NCI-H1436 (cell line): ENCODE measurements around the gene PRSS3.
"Not testable (repeated sequence)": the region's sequence is repeated elsewhere in the genome, so short reads cannot be mapped to it uniquely, and the experiment has no call there.

Source experiments
- DNase-seq: peaks from one replicate; lab custom pipeline; 2025; lab: John Stamatoyannopoulos, UW

PRSS3 gene

DNA sequence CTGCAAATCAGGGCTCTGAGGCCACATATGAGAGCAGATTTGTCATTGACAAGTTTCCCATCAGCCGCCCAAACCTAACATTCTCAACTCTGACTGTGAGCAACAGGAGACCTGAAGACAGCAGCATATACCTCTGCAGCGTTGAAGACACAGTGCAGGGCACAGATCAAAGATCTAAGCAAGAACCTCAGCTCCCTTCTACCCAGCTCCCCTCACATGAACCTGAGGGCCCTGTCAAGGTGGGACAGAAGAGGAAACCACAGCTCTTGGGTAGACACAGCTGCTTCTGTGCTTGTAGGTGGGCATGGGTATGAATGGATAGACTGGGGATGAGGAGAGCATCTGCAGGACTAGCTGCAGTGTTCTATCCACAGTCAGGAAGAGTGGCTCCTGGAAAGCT is 8.7 kb upstream of the PRSS3 start:
- no peak for DNase-seq

DNA sequence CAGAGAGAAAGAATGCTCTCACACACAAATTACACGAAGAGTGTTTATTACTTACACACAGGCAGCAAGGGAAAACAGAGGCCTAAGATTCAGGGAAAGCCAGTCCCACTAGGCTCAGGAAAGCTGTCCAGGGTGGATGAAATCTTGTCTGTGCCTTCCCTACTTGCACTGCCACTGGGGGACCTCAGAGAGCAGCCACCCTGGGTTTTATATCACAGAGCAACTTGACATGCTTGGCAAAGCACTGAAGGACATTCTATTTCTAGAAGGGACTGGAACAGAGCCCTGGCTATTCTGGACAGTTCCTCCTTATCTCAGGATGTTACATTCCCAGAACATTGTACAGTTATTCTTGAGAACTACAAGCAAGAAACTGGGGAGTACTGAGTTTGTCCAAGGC is 7.5 kb upstream of the PRSS3 start:
- DNase-seq, result no peak

- not testable (repeated sequence) for DNase-seq
These were observed 5.9 kb upstream of the PRSS3 start for GRCh38 chr9:33789429-33789828.

GRCh38 chr9:33791117-33791516 is 4.2 kb upstream of the PRSS3 start:
- DNase-seq, result no peak

DNA sequence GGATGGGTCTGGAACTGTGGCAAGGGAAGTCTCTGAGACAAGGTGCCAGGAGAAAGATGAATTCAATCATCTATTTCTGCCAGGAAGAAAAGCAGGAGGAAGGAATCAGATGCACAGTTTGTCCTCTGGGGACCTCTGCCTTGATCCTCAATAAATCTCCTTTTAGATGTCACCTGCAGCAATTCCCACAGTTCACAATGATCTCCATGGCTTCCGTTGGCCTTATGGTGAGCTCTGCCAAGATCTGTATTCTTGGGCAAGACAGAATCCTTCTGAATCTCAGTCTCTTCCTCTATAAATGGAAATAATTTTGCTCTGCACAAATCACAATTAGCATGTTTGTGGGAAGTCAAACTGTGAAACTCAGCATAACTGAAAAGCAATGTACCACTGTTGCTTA is 1.9 kb upstream of the PRSS3 start:
- DNase-seq, result not testable (repeated sequence)

DNA sequence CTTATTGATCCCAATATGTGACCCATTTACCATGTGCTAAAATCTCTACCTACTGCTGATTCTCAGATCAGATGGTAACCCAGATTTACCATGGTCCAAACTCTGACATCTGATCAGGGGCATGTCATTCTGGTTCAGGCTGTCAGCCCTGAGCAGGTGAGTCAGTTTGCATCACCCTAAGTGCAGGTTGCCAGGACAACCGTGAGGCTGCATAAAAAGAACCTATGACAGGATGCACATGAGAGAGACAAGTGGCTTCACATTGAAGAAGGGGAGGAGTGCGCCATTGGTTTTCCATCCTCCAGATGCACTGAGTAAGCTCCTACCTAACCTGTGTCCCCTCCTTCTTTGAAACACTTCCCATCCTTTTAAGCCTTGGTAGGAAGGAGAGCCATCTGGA is 801 bp upstream of the PRSS3 start:
- DNase-seq, result peak; percentile 68

DNA sequence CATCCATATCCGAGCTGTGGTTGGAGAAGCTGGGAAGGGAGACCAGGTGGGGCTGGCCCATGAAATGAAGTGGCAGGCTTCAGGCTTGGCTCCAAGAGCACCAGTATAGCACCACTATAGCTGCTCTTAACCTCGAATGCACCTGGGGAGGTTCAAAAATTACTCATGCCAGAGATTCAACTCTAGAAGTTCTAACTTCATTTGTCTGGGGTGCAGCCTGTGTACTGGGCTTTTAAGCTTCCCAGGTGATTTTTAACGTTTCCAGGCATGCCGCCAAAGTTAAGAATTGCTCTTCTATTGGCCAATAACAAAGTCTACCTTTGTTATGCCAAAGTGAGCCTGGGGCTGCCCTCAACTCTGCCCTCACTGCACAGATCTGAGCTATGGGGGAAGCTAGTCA is 458 bp downstream of the PRSS3 start:
- DNase-seq, result no peak

DNA sequence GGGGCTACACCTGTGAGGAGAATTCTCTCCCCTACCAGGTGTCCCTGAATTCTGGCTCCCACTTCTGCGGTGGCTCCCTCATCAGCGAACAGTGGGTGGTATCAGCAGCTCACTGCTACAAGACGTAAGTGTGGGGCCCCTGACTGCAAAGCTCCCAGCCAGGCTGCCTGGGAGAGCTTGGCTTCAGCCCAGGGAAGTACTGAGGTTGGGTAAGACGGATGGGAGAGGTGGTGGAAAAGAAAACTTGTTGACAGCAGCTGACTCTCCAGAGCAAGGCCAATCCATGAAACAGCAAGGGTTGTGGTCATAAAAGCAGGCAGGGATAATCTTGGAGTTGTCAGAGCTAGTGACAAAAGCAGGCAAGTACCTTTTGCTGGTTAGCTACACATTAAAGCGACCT is 1.3 kb downstream of the PRSS3 start:
- not testable (repeated sequence) for DNase-seq

DNA sequence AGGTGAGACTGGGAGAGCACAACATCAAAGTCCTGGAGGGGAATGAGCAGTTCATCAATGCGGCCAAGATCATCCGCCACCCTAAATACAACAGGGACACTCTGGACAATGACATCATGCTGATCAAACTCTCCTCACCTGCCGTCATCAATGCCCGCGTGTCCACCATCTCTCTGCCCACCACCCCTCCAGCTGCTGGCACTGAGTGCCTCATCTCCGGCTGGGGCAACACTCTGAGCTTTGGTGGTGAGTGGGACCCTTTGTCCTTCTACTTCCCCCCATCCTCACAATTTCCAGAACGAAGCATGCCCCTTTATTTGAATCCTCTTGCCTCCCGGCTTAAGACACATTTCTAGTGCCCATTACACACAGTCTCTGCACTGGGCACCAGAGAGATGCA is 2.5 kb downstream of the PRSS3 start:
- no peak for DNase-seq

- no peak for DNase-seq
These were observed 3.2 kb downstream of the PRSS3 start for GRCh38 chr9:33798545-33798944.

DNA sequence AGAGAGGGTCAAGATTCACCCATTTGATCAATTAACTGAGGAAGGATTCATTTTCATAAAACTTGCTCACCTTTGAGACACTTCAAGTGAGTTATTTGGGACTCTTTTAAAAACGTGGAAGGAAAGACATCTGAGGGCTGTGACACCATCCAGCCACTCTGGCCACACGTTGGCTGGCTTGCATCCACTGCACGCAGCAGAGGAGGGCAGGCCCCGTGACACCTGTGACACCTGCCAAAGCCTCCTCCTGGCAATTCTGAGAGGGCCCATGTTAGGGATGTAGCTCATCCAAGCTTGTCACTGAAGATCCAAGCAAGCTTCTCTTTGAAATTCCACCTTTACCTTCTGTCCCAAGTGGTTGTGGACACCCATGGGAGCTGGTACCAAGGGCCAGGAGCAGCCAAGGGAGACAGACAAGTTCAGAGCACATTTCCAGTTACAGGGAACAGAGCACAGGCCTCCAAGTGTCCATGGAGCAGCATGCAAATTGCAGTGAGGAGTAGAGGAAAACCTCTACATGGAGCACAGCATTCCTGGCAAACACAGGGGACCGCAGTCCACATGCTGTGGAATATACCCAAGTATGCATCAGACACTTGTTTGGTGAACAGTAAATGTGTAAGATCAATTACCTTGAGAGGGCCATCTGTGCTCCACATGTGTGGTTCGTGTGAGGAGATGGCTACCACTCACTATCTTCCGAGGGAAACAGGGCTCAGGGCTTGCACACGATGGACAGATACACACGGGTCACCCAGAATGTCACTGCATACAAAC is 4.8 kb downstream of the PRSS3 start:
- DNase-seq, result no peak

GRCh38 chr9:33800886-33801285 is 5.5 kb downstream of the PRSS3 start:
- DNase-seq, result no peak

- DNase-seq, result not testable (repeated sequence)
These were observed 6.7 kb downstream of the PRSS3 start for GRCh38 chr9:33801943-33802500.

GRCh38 chr9:33804196-33804595 is 8.8 kb downstream of the PRSS3 start:
- DNase-seq, result not testable (repeated sequence)

DNA sequence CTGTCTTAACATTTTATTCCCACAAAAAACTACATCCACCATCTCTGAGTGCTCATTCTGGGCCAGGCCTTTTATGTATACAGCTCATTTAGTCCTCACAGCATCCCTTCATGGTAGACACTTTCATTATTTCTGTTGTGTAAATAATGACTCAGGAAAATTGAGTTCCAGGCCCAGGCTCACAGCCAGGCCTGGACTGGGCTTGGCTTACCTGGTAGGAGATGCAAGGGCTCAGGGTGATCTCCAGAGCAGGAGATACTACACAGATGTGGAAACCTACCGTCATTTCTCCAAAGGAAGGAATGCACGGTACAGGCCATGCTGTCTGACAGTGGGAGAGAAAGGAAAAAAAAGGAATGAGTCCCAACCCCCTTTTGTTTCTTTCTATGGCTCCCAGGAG is 11.8 kb downstream of the PRSS3 start:
- DNase-seq, result peak; percentile 16

- not testable (repeated sequence) for DNase-seq
These were observed 13.6 kb downstream of the PRSS3 start for GRCh38 chr9:33808979-33809322.

- DNase-seq, result no peak
These were observed 14.1 kb downstream of the PRSS3 start for GRCh38 chr9:33809506-33809905.

- peak; percentile 45 for DNase-seq
These were observed 18.6 kb downstream of the PRSS3 start for GRCh38 chr9:33813712-33814641.

DNA sequence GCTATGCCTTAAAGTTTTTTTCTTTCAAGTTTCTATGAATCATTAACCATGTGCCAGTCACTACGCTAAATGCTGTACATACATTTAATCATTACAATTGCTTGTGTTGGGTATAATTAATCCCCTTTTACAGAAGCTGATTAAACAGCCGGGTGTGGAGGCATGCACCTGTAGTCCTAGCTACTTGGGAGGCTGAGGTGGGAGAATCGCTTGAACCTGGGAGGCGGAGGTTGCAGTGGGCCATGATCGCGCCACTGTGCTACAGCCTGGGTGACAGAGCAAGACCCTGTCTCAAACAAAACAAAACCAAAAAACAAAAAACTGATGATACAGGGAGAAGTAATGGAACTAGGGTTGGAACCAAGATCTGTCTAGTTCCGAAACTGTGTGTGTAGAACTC is 20.4 kb downstream of the PRSS3 start:
- DNase-seq, result no peak

- DNase-seq, result peak; percentile 89
These were observed 21.2 kb downstream of the PRSS3 start, which contains the start of gene UBE2R2 for GRCh38 chr9:33816327-33817252. Gene UBE2R2, plus strand, starts transcription at chr9:33817160. Its CDS starts 598 bp downstream, at chr9:33817758.

- DNase-seq, result peak; percentile 50
These were observed 22.2 kb downstream of the PRSS3 start for GRCh38 chr9:33817327-33818166.
